A549 (cell line): Measurements from ENCODE around the gene FCGR3B. TPM values are rescaled to one million over a fixed set of nuclear protein-coding genes. Genes with fewer than 3 reads are reported as not detected.

Experiments used
- ATAC-seq, 2 experiments: fragments of 200-7000 bp in 1 of 2; fragments of >200 bp in 1 of 2; cut with Nextera tagmentation in 1 of 2; cut with Tn5 transposase in 1 of 2; 3 replicates each; pipeline versions ENCODE4 v1.8.0 to v1.9.1; 2018 to 2020; ENCODE audit warnings: mild to moderate bottlenecking in 1 of 2, moderate library complexity in 1 of 2
- CTCF ChIA-PET: fragments of 300-600 bp; sonication (Branson Sonifier 250); formaldehyde crosslinking; extraction: SDS; loops from one replicate; lab custom pipeline; 2021; ENCODE audit warnings: antibody characterized with exemption, inconsistent platforms; lab: Yijun Ruan, JAX
- POLR2A ChIA-PET: fragments of 350-600 bp; formaldehyde crosslinking; extraction: SDS; loops from one replicate; lab custom pipeline; 2021; ENCODE audit warnings: antibody characterized with exemption, inconsistent platforms; lab: Yijun Ruan, JAX
- DNase-seq, 2 experiments: peaks; one replicate each; pipeline versions ENCODE4 v3.0.0 to v3.0.0-alpha.2; 2011 to 2016; ENCODE audit warnings: low read depth in 1 of 2, low spot score in 1 of 2
- FAIRE-seq: peaks from 2 replicates; lab custom pipeline; 2011; peaks lifted over from hg19 to GRCh38; lab: Jason Lieb, UNC
- H3K27ac ChIP-seq, 2 experiments: fragments of >200 bp; sonication (Bioruptor Twin); formaldehyde crosslinking; 3 replicates each; pipeline ENCODE4 v1.5.1; 2016 to 2017
- H3K4me1 ChIP-seq: fragments of >200 bp; sonication (Bioruptor Twin); formaldehyde crosslinking; 3 replicates; pipeline ENCODE4 v1.6.1; 2016
- H3K4me2 ChIP-seq: fragments of >200 bp; sonication (Bioruptor Twin); formaldehyde crosslinking; 3 replicates; pipeline ENCODE4 v1.6.1; 2016
- H3K4me3 ChIP-seq: fragments of >200 bp; sonication (Bioruptor Twin); formaldehyde crosslinking; 3 replicates; pipeline ENCODE4 v1.5.1; 2016
- H3K9me3 ChIP-seq: fragments of >200 bp; sonication (Bioruptor Twin); formaldehyde crosslinking; 3 replicates; pipeline ENCODE4 v1.6.1; 2016
- EHF ChIP-seq: fragments of 250-450 bp; sonication (Bioruptor Pico); IDR thresholded peaks from 2 replicates; pipeline ENCODE4 v1.5.0; 2020; ENCODE audit warnings: mild to moderate bottlenecking
- ESRRA ChIP-seq: fragments of 150-350 bp; IDR thresholded peaks from 2 replicates; pipeline ENCODE4 v1.6.1; 2014; ENCODE audit warnings: mild to moderate bottlenecking, low read length, borderline replicate concordance
- FOSB ChIP-seq: fragments of 250-450 bp; sonication (Bioruptor Pico); IDR thresholded peaks from 2 replicates; pipeline ENCODE4 v1.5.0; 2020; ENCODE audit warnings: mild to moderate bottlenecking, moderate library complexity
- FOSL2 ChIP-seq, 2 experiments: fragments of 450-650 bp in 1 of 2; fragments of >200 bp in 1 of 2; sonication (Bioruptor Twin) in 1 of 2; formaldehyde crosslinking; IDR thresholded peaks; 2 replicates each; pipeline versions ENCODE4 v1.5.0 to v1.6.1; 2016 to 2020; ENCODE audit warnings: mild to moderate bottlenecking in 1 of 2, moderate library complexity in 1 of 2
- FOXS1 ChIP-seq: fragments of 250-450 bp; sonication (Bioruptor Pico); IDR thresholded peaks from 2 replicates; pipeline ENCODE4 v1.5.0; 2020; ENCODE audit warnings: mild to moderate bottlenecking, moderate library complexity
- GATA3 ChIP-seq: IDR thresholded peaks from 2 replicates; pipeline ENCODE4 v1.6.1; 2012; ENCODE audit warnings: borderline replicate concordance
- HDAC2 ChIP-seq: fragments of 200-600 bp; sonication (generic); IDR thresholded peaks from 2 replicates; pipeline ENCODE4 v1.6.1; 2016
- JUNB ChIP-seq: fragments of >200 bp; sonication (Bioruptor Twin); formaldehyde crosslinking; IDR thresholded peaks from 2 replicates; pipeline ENCODE4 v1.6.1; 2016
- KDM5A ChIP-seq: fragments of 200-600 bp; sonication (generic); IDR thresholded peaks from 2 replicates; pipeline ENCODE4 v1.6.1; 2016; ENCODE audit warnings: antibody characterized with exemption, mild to moderate bottlenecking
- MAFK ChIP-seq: fragments of 450-650 bp; IDR thresholded peaks from 2 replicates; pipeline ENCODE4 v1.6.1; 2014; ENCODE audit not compliant: partially characterized antibody
- MYC ChIP-seq: IDR thresholded peaks from 2 replicates; pipeline ENCODE4 v1.6.1; 2012; ENCODE audit warnings: mild to moderate bottlenecking, inconsistent platforms, low read length, improper control_type of control experiment, borderline replicate concordance
- NFE2L2 ChIP-seq: fragments of 150-350 bp; conservative IDR thresholded peaks from 2 replicates; pipeline ENCODE4 v1.6.1; 2014; ENCODE audit warnings: low read length
- NPAS2 ChIP-seq: fragments of 250-450 bp; sonication (Bioruptor Pico); IDR thresholded peaks from 2 replicates; pipeline ENCODE4 v1.8.0; 2022; ENCODE audit warnings: mild to moderate bottlenecking, moderate library complexity, borderline replicate concordance
- POLR2AphosphoS2 ChIP-seq: conservative IDR thresholded peaks from 2 replicates; pipeline ENCODE4 v1.6.1; 2012; ENCODE audit warnings: low read length, improper control_type of control experiment, inconsistent platforms
- RAD21 ChIP-seq, 2 experiments: fragments of >200 bp in 1 of 2; sonication (Bioruptor Twin) in 1 of 2; formaldehyde crosslinking in 1 of 2; IDR thresholded peaks in 1 of 2; conservative IDR thresholded peaks in 1 of 2; 2 replicates in 1 of 2; 3 replicates in 1 of 2; pipeline ENCODE4 v1.6.1; 2012 to 2018; ENCODE audit warnings: inconsistent platforms in 1 of 2
- RARB ChIP-seq: fragments of 250-450 bp; sonication (Bioruptor Pico); IDR thresholded peaks from 2 replicates; pipeline ENCODE4 v1.8.0; 2021; ENCODE audit warnings: mild to moderate bottlenecking, moderate library complexity
- RFX5 ChIP-seq: fragments of 450-650 bp; IDR thresholded peaks from 2 replicates; pipeline ENCODE4 v1.7.1; 2014; ENCODE audit warnings: antibody characterized with exemption, mild to moderate bottlenecking, moderate library complexity
- RNF2 ChIP-seq: fragments of 200-600 bp; sonication (generic); IDR thresholded peaks from 2 replicates; pipeline ENCODE4 v1.6.1; 2016; ENCODE audit warnings: low read depth, mild to moderate bottlenecking, antibody characterized with exemption, moderate library complexity, borderline replicate concordance
- SREBF2 ChIP-seq: fragments of 450-650 bp; IDR thresholded peaks from 2 replicates; pipeline ENCODE4 v1.6.1; 2014; ENCODE audit warnings: mild to moderate bottlenecking, moderate library complexity
- ZFP36 ChIP-seq: fragments of 450-650 bp; IDR thresholded peaks from 2 replicates; pipeline ENCODE4 v1.6.1; 2014; ENCODE audit warnings: borderline replicate concordance; ENCODE audit not compliant: partially characterized antibody
- ZSCAN20 ChIP-seq: fragments of 250-450 bp; sonication (Bioruptor Pico); IDR thresholded peaks from 2 replicates; pipeline ENCODE4 v1.8.0; 2022; ENCODE audit warnings: mild to moderate bottlenecking, moderate library complexity
- WGBS: methylation state at CpG from one replicate; pipeline ENCODE4 v1.1.6; 2017; ENCODE audit errors: missing lambda C conversion rate; 5-methylcytosine and 5-hydroxymethylcytosine counted together
- polyA minus RNA-seq: library from RNA; depleted of rRNA, polyadenylated mRNA; stranded (reverse); fragments of >200 nt; gene quantifications from 2 replicates; pipeline ENCODE4 v1.2.3, GENCODE V29; 2011; rRNA and poly(A)+ RNA removed
- polyA plus RNA-seq, 4 experiments: library from polyadenylated mRNA; depleted of rRNA in 3 of 4; stranded (reverse); fragments of >200 nt; fragmentation: RNase III in 1 of 4; extraction: RNeasy Plus Mini Kit Qiagen cat#74134 plus additional on column Dnase treatment in 1 of 4; gene quantifications; 2 replicates in 3 of 4; 3 replicates in 1 of 4; pipeline ENCODE4 v1.2.3, GENCODE V29; 2011 to 2017
- TF ChIP-seq, protein P1 (sequence below): fragments of 450-650 bp; IDR thresholded peaks from 2 replicates; pipeline ENCODE4 v1.6.1; 2014; ENCODE audit warnings: antibody characterized with exemption
- TF ChIP-seq, protein P2 (sequence below): fragments of 150-350 bp; IDR thresholded peaks from 2 replicates; pipeline ENCODE4 v1.6.1; 2014; ENCODE audit warnings: low read depth, mild to moderate bottlenecking, low read length
- TF ChIP-seq, protein P3 (sequence below): IDR thresholded peaks from 2 replicates; pipeline ENCODE4 v1.6.1; 2012; ENCODE audit warnings: low read depth, borderline replicate concordance
- TF ChIP-seq, protein P4 (sequence below): fragments of >200 bp; sonication (Bioruptor Twin); formaldehyde crosslinking; IDR thresholded peaks from 3 replicates; pipeline ENCODE4 v1.6.1; 2016
- TF ChIP-seq, protein P5 (sequence below): fragments of 200-600 bp; sonication (generic); IDR thresholded peaks from 2 replicates; pipeline ENCODE4 v1.6.1; 2016; ENCODE audit warnings: antibody characterized with exemption, mild to moderate bottlenecking, moderate library complexity

FCGR3B gene
- not detected in 2 replicates for polyA plus RNA-seq (2011; rRNA removed)
- polyA plus RNA-seq (2012; cell fraction: cytosol; rRNA removed) = not detected in 2 replicates
- not detected in 2 replicates for polyA plus RNA-seq (2012; cell fraction: nucleus; rRNA removed)
- polyA plus RNA-seq (2017; fragmentation: RNase III; extraction: RNeasy Plus Mini Kit Qiagen cat#74134 plus additional on column Dnase treatment) = not detected in 3 replicates
- polyA minus RNA-seq = not detected in 2 replicates

DNA sequence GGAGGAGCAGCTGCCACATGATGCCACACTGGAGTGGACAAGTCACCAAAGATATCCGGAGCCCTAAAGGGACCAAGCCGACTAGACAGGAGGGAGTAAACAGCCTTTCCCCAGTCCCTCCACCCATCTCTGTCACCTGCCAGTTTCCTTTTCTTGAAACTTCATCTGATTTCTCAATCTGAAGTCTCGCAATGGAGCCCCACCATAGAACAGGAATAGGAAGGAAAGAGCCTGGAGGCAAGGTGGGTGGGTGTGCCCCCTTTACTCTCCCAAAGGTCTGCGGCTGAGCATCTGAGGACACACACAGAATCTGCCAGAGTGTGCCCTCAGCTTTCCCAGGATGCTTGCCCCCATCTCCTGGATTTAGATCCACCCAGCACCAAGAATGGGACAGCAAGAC is at the start of gene FCGR3B:
Gene FCGR3B (minus strand): TSS at position 101 of the 400 bp plus-strand sequence. CDS start 82 bp downstream, at position 19.
- H3K27ac ChIP-seq = no peak within 1 kb of the TSS
- TF ChIP-seq, protein P1, sequence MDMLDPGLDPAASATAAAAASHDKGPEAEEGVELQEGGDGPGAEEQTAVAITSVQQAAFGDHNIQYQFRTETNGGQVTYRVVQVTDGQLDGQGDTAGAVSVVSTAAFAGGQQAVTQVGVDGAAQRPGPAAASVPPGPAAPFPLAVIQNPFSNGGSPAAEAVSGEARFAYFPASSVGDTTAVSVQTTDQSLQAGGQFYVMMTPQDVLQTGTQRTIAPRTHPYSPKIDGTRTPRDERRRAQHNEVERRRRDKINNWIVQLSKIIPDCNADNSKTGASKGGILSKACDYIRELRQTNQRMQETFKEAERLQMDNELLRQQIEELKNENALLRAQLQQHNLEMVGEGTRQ = no peak
- TF ChIP-seq NPAS2 (CRISPR knock-in tag) (no peak), FOSL2 (IDR thresholded peaks at IDR 0.05) (no peak), FOSL2 (CRISPR knock-in tag; IDR thresholded peaks at IDR 0.05) (no peak), RARB (CRISPR knock-in tag) (no peak), EHF (no peak), GATA3 (no peak), HDAC2 (no peak), FOSB (no peak), ZFP36 (no peak), POLR2AphosphoS2 (no peak), MYC (no peak), SREBF2 (no peak), RAD21 (conservative IDR thresholded peaks at IDR 0.05 in 1 of 2, IDR thresholded peaks at IDR 0.05 in 1 of 2) (no peak), ZSCAN20 (CRISPR knock-in tag) (no peak), ESRRA (no peak), FOXS1 (CRISPR knock-in tag) (no peak), RFX5 (no peak)
- TF ChIP-seq, protein P2, sequence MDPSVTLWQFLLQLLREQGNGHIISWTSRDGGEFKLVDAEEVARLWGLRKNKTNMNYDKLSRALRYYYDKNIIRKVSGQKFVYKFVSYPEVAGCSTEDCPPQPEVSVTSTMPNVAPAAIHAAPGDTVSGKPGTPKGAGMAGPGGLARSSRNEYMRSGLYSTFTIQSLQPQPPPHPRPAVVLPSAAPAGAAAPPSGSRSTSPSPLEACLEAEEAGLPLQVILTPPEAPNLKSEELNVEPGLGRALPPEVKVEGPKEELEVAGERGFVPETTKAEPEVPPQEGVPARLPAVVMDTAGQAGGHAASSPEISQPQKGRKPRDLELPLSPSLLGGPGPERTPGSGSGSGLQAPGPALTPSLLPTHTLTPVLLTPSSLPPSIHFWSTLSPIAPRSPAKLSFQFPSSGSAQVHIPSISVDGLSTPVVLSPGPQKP = no peak
- TF ChIP-seq, protein P3, sequence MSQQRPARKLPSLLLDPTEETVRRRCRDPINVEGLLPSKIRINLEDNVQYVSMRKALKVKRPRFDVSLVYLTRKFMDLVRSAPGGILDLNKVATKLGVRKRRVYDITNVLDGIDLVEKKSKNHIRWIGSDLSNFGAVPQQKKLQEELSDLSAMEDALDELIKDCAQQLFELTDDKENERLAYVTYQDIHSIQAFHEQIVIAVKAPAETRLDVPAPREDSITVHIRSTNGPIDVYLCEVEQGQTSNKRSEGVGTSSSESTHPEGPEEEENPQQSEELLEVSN = no peak
- ChIA-PET CTCF (no interaction called here), POLR2A (no interaction called here)
- H3K4me3 ChIP-seq = no peak within 1 kb of the TSS
- 60% methylated on average over 4 of the region's 4 CpGs for WGBS
- ATAC-seq = no peak
- no peak for FAIRE-seq
- no peaks in the 10 kb centered on the region for H3K4me1 ChIP-seq
- H3K9me3 ChIP-seq = no peaks in the 10 kb centered on the region
- no peak for DNase-seq
- H3K4me2 ChIP-seq = no peak within 1 kb of the TSS

DNA sequence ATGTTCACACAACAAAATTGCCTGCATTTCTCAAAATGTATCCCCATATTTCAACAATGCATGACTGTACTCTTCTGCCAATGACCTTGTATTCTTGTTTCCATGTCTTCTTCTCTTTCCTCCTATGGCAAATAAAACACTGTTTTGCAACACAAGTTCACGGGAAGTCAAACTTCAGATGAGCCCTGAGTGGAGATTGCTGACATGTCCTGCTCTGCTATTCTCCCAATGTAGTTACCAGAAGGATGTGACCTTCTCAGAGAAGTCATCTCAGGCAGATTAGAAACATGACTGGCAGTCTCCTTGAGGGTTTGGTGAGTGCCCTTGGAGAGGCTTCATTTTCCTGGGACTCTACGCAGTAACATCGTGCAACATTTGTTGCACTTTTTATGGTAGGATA is 47.5 kb upstream of the FCGR3B start:
- CTCF ChIA-PET = no interaction called here
- WGBS = 87% methylated on average over 3 of the region's 3 CpGs

More for the DNA sequence above, 47.5 kb upstream of the FCGR3B start:
- no peak overlapping the region for H3K4me2 ChIP-seq
- TF ChIP-seq KDM5A = no peak
- TF ChIP-seq, protein P4, sequence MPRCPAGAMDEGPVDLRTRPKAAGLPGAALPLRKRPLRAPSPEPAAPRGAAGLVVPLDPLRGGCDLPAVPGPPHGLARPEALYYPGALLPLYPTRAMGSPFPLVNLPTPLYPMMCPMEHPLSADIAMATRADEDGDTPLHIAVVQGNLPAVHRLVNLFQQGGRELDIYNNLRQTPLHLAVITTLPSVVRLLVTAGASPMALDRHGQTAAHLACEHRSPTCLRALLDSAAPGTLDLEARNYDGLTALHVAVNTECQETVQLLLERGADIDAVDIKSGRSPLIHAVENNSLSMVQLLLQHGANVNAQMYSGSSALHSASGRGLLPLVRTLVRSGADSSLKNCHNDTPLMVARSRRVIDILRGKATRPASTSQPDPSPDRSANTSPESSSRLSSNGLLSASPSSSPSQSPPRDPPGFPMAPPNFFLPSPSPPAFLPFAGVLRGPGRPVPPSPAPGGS = no peak
- TF ChIP-seq, protein P5, sequence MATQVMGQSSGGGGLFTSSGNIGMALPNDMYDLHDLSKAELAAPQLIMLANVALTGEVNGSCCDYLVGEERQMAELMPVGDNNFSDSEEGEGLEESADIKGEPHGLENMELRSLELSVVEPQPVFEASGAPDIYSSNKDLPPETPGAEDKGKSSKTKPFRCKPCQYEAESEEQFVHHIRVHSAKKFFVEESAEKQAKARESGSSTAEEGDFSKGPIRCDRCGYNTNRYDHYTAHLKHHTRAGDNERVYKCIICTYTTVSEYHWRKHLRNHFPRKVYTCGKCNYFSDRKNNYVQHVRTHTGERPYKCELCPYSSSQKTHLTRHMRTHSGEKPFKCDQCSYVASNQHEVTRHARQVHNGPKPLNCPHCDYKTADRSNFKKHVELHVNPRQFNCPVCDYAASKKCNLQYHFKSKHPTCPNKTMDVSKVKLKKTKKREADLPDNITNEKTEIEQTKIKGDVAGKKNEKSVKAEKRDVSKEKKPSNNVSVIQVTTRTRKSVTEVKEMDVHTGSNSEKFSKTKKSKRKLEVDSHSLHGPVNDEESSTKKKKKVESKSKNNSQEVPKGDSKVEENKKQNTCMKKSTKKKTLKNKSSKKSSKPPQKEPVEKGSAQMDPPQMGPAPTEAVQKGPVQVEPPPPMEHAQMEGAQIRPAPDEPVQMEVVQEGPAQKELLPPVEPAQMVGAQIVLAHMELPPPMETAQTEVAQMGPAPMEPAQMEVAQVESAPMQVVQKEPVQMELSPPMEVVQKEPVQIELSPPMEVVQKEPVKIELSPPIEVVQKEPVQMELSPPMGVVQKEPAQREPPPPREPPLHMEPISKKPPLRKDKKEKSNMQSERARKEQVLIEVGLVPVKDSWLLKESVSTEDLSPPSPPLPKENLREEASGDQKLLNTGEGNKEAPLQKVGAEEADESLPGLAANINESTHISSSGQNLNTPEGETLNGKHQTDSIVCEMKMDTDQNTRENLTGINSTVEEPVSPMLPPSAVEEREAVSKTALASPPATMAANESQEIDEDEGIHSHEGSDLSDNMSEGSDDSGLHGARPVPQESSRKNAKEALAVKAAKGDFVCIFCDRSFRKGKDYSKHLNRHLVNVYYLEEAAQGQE = no peak
- no peak for TF ChIP-seq MAFK
- TF ChIP-seq RNF2 = no peak
- no peak for TF ChIP-seq MYC
- TF ChIP-seq JUNB = no peak
- no peak for TF ChIP-seq RFX5
- no peak for TF ChIP-seq ZFP36
- no peak for TF ChIP-seq NFE2L2
- TF ChIP-seq, all 56 proteins: peak for 0
- POLR2A ChIA-PET = no interaction called here
- Histone ChIP-seq H3K9me3 (no peaks in the 10 kb centered on the region), H3K4me3 (no peak overlapping the region), H3K4me1 (no peaks in the 10 kb centered on the region), H3K27ac (no peak overlapping the region)
- no peak for ATAC-seq
- no peak for FAIRE-seq
- DNase-seq = no peak
